WTC11 (cell line): ENCODE measurements around the gene P2RY11. TPM values are rescaled to one million over a fixed set of nuclear protein-coding genes. Genes with fewer than 3 reads are reported as not detected.
A peak's percentile ranks its signal among the peaks of the same experiment; 100 is the strongest.

Source experiments
- EMX1 ChIP-seq: fragments of 250-450 bp; sonication (Bioruptor Pico); IDR thresholded peaks from 2 replicates; pipeline ENCODE4 v1.8.0; 2021; ENCODE audit warnings: mild to moderate bottlenecking
- ETV6 ChIP-seq: sonication (generic); formaldehyde crosslinking; IDR thresholded peaks from 2 replicates; pipeline ENCODE4 v1.8.1; 2022; ENCODE audit warnings: mild to moderate bottlenecking, missing genetic modification reagents
- GABPB1 ChIP-seq: sonication (generic); formaldehyde crosslinking; IDR thresholded peaks from 2 replicates; pipeline ENCODE4 v1.8.1; 2023; ENCODE audit warnings: mild to moderate bottlenecking, missing genetic modification reagents
- HMGA2 ChIP-seq: fragments of 250-450 bp; sonication (Bioruptor Pico); IDR thresholded peaks from 2 replicates; pipeline ENCODE4 v1.4.0; 2021; ENCODE audit warnings: mild to moderate bottlenecking, moderate library complexity
- IRF2 ChIP-seq: sonication (generic); formaldehyde crosslinking; IDR thresholded peaks from 2 replicates; pipeline ENCODE4 v1.8.0; 2022; ENCODE audit warnings: low read depth, missing genetic modification reagents, borderline replicate concordance
- KAT7 ChIP-seq: sonication (generic); formaldehyde crosslinking; IDR thresholded peaks from 2 replicates; pipeline ENCODE4 v1.8.1; 2023; ENCODE audit warnings: missing genetic modification reagents, mild to moderate bottlenecking, borderline replicate concordance
- NFE2L1 ChIP-seq: sonication (generic); formaldehyde crosslinking; IDR thresholded peaks from 2 replicates; pipeline ENCODE4 v1.8.1; 2023; ENCODE audit warnings: missing genetic modification reagents
- RELA ChIP-seq: sonication (generic); formaldehyde crosslinking; IDR thresholded peaks from 2 replicates; pipeline ENCODE4 v1.8.1; 2022; ENCODE audit warnings: missing genetic modification reagents, mild to moderate bottlenecking, borderline replicate concordance
- RORB ChIP-seq: fragments of 250-450 bp; sonication (Bioruptor Pico); IDR thresholded peaks from 2 replicates; pipeline ENCODE4 v1.9.0; 2021; ENCODE audit warnings: mild to moderate bottlenecking
- SP1 ChIP-seq: sonication (generic); formaldehyde crosslinking; conservative IDR thresholded peaks from 2 replicates; pipeline ENCODE4 v1.8.1; 2022; ENCODE audit warnings: missing genetic modification reagents
- TEAD1 ChIP-seq: sonication (generic); formaldehyde crosslinking; IDR thresholded peaks from 2 replicates; pipeline ENCODE4 v1.8.0; 2022; ENCODE audit warnings: mild to moderate bottlenecking, missing genetic modification reagents
- TP53 ChIP-seq: sonication (generic); formaldehyde crosslinking; IDR thresholded peaks from 2 replicates; pipeline ENCODE4 v1.8.1; 2023; ENCODE audit warnings: mild to moderate bottlenecking, missing genetic modification reagents
- ZNF121 ChIP-seq: sonication (generic); formaldehyde crosslinking; IDR thresholded peaks from 2 replicates; pipeline ENCODE4 v1.8.0; 2023; ENCODE audit warnings: missing genetic modification reagents
- ZNF317 ChIP-seq: sonication (generic); formaldehyde crosslinking; IDR thresholded peaks from 2 replicates; pipeline ENCODE4 v1.8.1; 2023; ENCODE audit warnings: low read depth, mild to moderate bottlenecking, moderate library complexity, missing genetic modification reagents, borderline replicate concordance
- total RNA-seq: library from RNA; stranded (reverse); gene quantifications from 3 replicates; pipeline ENCODE4 v1.2.3, GENCODE V29; 2021
- TF ChIP-seq, protein P1 (sequence below): fragments of 250-450 bp; sonication (Bioruptor Pico); IDR thresholded peaks from 2 replicates; pipeline ENCODE4 v1.9.0; 2021; ENCODE audit warnings: mild to moderate bottlenecking
- TF ChIP-seq, protein P2 (sequence below): sonication (generic); formaldehyde crosslinking; IDR thresholded peaks from 2 replicates; pipeline ENCODE4 v1.8.1; 2022; ENCODE audit warnings: low read depth, missing genetic modification reagents, borderline replicate concordance
- TF ChIP-seq, protein P3 (sequence below): sonication (generic); formaldehyde crosslinking; IDR thresholded peaks from 2 replicates; pipeline ENCODE4 v1.8.1; 2023; ENCODE audit warnings: mild to moderate bottlenecking, missing genetic modification reagents
- TF ChIP-seq, protein P4 (sequence below): sonication (generic); formaldehyde crosslinking; IDR thresholded peaks from 2 replicates; pipeline ENCODE4 v1.8.1; 2022; ENCODE audit warnings: missing genetic modification reagents, borderline replicate concordance
- TF ChIP-seq, protein P5 (sequence below): fragments of 250-450 bp; sonication (Bioruptor Pico); conservative IDR thresholded peaks from 2 replicates; pipeline ENCODE4 v1.9.0; 2021; ENCODE audit warnings: mild to moderate bottlenecking
- TF ChIP-seq, protein P6 (sequence below): sonication (generic); formaldehyde crosslinking; IDR thresholded peaks from 2 replicates; pipeline ENCODE4 v1.8.0; 2023; ENCODE audit warnings: missing genetic modification reagents
- TF ChIP-seq, protein P7 (sequence below): sonication (generic); formaldehyde crosslinking; IDR thresholded peaks from 2 replicates; pipeline ENCODE4 v1.8.1; 2023; ENCODE audit warnings: mild to moderate bottlenecking, missing genetic modification reagents
- TF ChIP-seq, protein P8 (sequence below): sonication (generic); formaldehyde crosslinking; IDR thresholded peaks from 2 replicates; pipeline ENCODE4 v1.8.0; 2022; ENCODE audit warnings: mild to moderate bottlenecking, missing genetic modification reagents
- TF ChIP-seq, protein P9 (sequence below): sonication (generic); formaldehyde crosslinking; IDR thresholded peaks from 2 replicates; pipeline ENCODE4 v1.8.0; 2022; ENCODE audit warnings: mild to moderate bottlenecking, missing genetic modification reagents

The P2RY11 gene
- total RNA-seq, 1 experiment from 2014 or later, result 21.0 TPM

DNA sequence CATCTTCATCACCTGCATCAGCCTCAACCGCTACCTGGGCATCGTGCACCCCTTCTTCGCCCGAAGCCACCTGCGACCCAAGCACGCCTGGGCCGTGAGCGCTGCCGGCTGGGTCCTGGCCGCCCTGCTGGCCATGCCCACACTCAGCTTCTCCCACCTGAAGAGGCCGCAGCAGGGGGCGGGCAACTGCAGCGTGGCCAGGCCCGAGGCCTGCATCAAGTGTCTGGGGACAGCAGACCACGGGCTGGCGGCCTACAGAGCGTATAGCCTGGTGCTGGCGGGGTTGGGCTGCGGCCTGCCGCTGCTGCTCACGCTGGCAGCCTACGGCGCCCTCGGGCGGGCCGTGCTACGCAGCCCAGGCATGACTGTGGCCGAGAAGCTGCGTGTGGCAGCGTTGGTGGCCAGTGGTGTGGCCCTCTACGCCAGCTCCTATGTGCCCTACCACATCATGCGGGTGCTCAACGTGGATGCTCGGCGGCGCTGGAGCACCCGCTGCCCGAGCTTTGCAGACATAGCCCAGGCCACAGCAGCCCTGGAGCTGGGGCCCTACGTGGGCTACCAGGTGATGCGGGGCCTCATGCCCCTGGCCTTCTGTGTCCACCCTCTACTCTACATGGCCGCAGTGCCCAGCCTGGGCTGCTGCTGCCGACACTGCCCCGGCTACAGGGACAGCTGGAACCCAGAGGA is 2.6 kb downstream of the P2RY11 start (continued):
- TF ChIP-seq, protein P1, sequence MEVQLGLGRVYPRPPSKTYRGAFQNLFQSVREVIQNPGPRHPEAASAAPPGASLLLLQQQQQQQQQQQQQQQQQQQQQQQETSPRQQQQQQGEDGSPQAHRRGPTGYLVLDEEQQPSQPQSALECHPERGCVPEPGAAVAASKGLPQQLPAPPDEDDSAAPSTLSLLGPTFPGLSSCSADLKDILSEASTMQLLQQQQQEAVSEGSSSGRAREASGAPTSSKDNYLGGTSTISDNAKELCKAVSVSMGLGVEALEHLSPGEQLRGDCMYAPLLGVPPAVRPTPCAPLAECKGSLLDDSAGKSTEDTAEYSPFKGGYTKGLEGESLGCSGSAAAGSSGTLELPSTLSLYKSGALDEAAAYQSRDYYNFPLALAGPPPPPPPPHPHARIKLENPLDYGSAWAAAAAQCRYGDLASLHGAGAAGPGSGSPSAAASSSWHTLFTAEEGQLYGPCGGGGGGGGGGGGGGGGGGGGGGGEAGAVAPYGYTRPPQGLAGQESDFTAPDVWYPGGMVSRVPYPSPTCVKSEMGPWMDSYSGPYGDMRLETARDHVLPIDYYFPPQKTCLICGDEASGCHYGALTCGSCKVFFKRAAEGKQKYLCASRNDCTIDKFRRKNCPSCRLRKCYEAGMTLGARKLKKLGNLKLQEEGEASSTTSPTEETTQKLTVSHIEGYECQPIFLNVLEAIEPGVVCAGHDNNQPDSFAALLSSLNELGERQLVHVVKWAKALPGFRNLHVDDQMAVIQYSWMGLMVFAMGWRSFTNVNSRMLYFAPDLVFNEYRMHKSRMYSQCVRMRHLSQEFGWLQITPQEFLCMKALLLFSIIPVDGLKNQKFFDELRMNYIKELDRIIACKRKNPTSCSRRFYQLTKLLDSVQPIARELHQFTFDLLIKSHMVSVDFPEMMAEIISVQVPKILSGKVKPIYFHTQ (CRISPR knock-in tag), result no peak; the same call in 1 of the 2 replicates
- TF ChIP-seq ETV6 (no peak), TP53 (CRISPR knock-in tag) (no peak), GABPB1 (CRISPR knock-in tag) (no peak), TEAD1 (CRISPR knock-in tag) (no peak), HMGA2 (CRISPR knock-in tag) (no peak), SP1 (CRISPR knock-in tag) (peak; percentile 12; the same call in 1 of the 2 replicates), ZNF121 (CRISPR knock-in tag) (no peak), EMX1 (CRISPR knock-in tag) (0 out of 2 replicates have a peak, but pooled peaks have one; percentile 48), RORB (CRISPR knock-in tag) (no peak), ZNF317 (CRISPR knock-in tag) (no peak), RELA (CRISPR knock-in tag) (no peak), NFE2L1 (CRISPR knock-in tag) (no peak), IRF2 (CRISPR knock-in tag) (no peak), KAT7 (CRISPR knock-in tag) (no peak; the same call in 1 of the 2 replicates)
- TF ChIP-seq, protein P2, sequence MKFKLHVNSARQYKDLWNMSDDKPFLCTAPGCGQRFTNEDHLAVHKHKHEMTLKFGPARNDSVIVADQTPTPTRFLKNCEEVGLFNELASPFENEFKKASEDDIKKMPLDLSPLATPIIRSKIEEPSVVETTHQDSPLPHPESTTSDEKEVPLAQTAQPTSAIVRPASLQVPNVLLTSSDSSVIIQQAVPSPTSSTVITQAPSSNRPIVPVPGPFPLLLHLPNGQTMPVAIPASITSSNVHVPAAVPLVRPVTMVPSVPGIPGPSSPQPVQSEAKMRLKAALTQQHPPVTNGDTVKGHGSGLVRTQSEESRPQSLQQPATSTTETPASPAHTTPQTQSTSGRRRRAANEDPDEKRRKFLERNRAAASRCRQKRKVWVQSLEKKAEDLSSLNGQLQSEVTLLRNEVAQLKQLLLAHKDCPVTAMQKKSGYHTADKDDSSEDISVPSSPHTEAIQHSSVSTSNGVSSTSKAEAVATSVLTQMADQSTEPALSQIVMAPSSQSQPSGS (CRISPR knock-in tag), result no peak
- TF ChIP-seq, protein P3, sequence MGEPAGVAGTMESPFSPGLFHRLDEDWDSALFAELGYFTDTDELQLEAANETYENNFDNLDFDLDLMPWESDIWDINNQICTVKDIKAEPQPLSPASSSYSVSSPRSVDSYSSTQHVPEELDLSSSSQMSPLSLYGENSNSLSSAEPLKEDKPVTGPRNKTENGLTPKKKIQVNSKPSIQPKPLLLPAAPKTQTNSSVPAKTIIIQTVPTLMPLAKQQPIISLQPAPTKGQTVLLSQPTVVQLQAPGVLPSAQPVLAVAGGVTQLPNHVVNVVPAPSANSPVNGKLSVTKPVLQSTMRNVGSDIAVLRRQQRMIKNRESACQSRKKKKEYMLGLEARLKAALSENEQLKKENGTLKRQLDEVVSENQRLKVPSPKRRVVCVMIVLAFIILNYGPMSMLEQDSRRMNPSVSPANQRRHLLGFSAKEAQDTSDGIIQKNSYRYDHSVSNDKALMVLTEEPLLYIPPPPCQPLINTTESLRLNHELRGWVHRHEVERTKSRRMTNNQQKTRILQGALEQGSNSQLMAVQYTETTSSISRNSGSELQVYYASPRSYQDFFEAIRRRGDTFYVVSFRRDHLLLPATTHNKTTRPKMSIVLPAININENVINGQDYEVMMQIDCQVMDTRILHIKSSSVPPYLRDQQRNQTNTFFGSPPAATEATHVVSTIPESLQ (CRISPR knock-in tag), result no peak
- TF ChIP-seq, protein P4, sequence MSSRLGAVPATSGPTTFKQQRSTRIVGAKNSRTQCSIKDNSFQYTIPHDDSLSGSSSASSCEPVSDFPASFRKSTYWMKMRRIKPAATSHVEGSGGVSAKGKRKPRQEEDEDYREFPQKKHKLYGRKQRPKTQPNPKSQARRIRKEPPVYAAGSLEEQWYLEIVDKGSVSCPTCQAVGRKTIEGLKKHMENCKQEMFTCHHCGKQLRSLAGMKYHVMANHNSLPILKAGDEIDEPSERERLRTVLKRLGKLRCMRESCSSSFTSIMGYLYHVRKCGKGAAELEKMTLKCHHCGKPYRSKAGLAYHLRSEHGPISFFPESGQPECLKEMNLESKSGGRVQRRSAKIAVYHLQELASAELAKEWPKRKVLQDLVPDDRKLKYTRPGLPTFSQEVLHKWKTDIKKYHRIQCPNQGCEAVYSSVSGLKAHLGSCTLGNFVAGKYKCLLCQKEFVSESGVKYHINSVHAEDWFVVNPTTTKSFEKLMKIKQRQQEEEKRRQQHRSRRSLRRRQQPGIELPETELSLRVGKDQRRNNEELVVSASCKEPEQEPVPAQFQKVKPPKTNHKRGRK (CRISPR knock-in tag), result no peak
- TF ChIP-seq, protein P5, sequence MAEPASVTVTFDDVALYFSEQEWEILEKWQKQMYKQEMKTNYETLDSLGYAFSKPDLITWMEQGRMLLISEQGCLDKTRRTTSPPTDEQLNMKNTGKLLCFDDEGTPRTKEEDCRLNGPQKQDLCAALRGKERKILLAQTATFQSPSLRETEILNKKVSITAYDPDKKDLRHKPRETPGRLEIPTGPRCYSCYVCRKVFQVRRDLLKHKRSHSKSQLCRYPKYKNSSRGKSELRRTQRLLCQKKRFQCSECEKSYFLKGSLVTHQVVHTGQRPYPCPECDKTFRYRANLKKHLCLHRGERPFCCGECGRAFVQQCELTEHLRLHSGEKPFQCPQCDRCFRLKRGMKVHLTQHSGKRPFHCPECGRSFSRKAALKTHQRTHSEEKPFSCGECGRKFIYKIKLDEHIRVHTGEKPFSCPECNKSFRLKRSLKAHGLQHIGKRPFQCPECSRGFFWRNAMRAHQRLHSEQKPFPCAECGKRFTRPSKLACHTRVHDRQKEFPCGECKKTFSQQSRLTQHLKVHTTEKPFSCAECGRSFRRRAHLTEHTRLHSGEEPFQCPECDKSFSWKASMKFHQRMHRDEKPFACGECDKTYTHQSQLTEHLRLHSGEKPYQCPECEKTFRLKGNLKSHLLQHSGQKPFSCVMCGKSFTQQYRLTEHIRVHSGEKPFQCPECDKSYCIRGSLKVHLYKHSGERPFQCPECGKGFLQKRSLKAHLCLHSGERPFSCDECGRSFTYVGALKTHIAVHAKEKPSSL (CRISPR knock-in tag), result 0 out of 2 replicates have a peak, but pooled peaks have one; percentile 40
- TF ChIP-seq, protein P6, sequence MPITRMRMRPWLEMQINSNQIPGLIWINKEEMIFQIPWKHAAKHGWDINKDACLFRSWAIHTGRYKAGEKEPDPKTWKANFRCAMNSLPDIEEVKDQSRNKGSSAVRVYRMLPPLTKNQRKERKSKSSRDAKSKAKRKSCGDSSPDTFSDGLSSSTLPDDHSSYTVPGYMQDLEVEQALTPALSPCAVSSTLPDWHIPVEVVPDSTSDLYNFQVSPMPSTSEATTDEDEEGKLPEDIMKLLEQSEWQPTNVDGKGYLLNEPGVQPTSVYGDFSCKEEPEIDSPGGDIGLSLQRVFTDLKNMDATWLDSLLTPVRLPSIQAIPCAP (CRISPR knock-in tag), result no peak; the same call in 1 of the 2 replicates
- TF ChIP-seq, protein P7, sequence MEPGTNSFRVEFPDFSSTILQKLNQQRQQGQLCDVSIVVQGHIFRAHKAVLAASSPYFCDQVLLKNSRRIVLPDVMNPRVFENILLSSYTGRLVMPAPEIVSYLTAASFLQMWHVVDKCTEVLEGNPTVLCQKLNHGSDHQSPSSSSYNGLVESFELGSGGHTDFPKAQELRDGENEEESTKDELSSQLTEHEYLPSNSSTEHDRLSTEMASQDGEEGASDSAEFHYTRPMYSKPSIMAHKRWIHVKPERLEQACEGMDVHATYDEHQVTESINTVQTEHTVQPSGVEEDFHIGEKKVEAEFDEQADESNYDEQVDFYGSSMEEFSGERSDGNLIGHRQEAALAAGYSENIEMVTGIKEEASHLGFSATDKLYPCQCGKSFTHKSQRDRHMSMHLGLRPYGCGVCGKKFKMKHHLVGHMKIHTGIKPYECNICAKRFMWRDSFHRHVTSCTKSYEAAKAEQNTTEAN (CRISPR knock-in tag), result no peak
- TF ChIP-seq, protein P8, sequence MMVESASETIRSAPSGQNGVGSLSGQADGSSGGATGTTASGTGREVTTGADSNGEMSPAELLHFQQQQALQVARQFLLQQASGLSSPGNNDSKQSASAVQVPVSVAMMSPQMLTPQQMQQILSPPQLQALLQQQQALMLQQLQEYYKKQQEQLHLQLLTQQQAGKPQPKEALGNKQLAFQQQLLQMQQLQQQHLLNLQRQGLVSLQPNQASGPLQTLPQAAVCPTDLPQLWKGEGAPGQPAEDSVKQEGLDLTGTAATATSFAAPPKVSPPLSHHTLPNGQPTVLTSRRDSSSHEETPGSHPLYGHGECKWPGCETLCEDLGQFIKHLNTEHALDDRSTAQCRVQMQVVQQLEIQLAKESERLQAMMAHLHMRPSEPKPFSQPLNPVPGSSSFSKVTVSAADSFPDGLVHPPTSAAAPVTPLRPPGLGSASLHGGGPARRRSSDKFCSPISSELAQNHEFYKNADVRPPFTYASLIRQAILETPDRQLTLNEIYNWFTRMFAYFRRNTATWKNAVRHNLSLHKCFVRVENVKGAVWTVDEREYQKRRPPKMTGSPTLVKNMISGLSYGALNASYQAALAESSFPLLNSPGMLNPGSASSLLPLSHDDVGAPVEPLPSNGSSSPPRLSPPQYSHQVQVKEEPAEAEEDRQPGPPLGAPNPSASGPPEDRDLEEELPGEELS (CRISPR knock-in tag), result no peak; the same call in 1 of the 2 replicates
- TF ChIP-seq, protein P9, sequence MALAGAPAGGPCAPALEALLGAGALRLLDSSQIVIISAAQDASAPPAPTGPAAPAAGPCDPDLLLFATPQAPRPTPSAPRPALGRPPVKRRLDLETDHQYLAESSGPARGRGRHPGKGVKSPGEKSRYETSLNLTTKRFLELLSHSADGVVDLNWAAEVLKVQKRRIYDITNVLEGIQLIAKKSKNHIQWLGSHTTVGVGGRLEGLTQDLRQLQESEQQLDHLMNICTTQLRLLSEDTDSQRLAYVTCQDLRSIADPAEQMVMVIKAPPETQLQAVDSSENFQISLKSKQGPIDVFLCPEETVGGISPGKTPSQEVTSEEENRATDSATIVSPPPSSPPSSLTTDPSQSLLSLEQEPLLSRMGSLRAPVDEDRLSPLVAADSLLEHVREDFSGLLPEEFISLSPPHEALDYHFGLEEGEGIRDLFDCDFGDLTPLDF, result no peak
